Right cardiac atrium (tissue), 5 donors: ENCODE results near the gene CCDC197. TPM values are rescaled to one million over a fixed set of nuclear protein-coding genes. Genes with fewer than 3 reads are reported as not detected.

ENCODE experiments used
- ATAC-seq, 2 donors: fragments of 200-7000 bp; cut with Tn5 transposase; one replicate each; pipeline versions ENCODE4 v1.8.0 to v1.9.1; 2020; ENCODE audit warnings: moderate library complexity in 2 of 2, mild to moderate bottlenecking in 1 of 2
- DNase-seq, 3 donors: peaks; one replicate each; pipeline ENCODE4 v3.0.0-alpha.2; 2020
- H3K27ac ChIP-seq: one replicate; pipeline ENCODE4 v1.5.1; 2013; ENCODE audit warnings: mild to moderate bottlenecking, low read length, control low read depth, moderate library complexity
- H3K27me3 ChIP-seq: one replicate; pipeline ENCODE4 v1.6.1; 2013; ENCODE audit not compliant: control insufficient read depth, insufficient read depth
- H3K4me1 ChIP-seq: one replicate; pipeline ENCODE4 v1.6.1; 2013; ENCODE audit warnings: low read length; ENCODE audit not compliant: control insufficient read depth, insufficient read depth
- H3K4me3 ChIP-seq: one replicate; pipeline ENCODE4 v1.5.1; 2013; ENCODE audit warnings: low read length, control low read depth
- H3K9me3 ChIP-seq: one replicate; pipeline ENCODE4 v1.6.1; 2013; ENCODE audit warnings: low read length; ENCODE audit not compliant: control insufficient read depth
- WGBS: extraction: QIAGEN DNeasy Blood & Tissue Kit; methylation state at CpG from one replicate; pipeline ENCODE4 v1.1.7; 2013; 5-methylcytosine and 5-hydroxymethylcytosine counted together
- intact Hi-C, 4 donors: fragments of 100-400 bp; cut with DNase I; formaldehyde crosslinking; loops; one replicate each; pipeline versions ENCODE4 v1.11.0 to v1.14.0; 2022 to 2023
- polyA plus RNA-seq: library from polyadenylated mRNA; stranded (reverse); fragments of 200-250 nt; gene quantifications from one replicate; pipeline ENCODE4 v1.2.3, GENCODE V29; 2013
- total RNA-seq, 4 donors: library from RNA; stranded (reverse); fragmentation: NEBNext Ultra II Directional; extraction: Animal tissue kit (Norgen Biotek cat#: 25700); gene quantifications; one replicate each; pipeline ENCODE4 v1.2.1, GENCODE V29; 2021
- donor health status: healthy with polysubstance abuse.
- donor health status: DM: no; HTN: yes; CAD: no.
- donor health status: DM: no; HTN: no; CAD: no.
- donor health status: DM: no; HTN: yes; CAD: no; lungs with severe emphysema.
- donor health status: DM: yes; HTN: yes; CAD: no.

Gene CCDC197
- total and polyA plus RNA-seq, 5 donors: 0.44 to 0.45 TPM; not detected in 3

DNA sequence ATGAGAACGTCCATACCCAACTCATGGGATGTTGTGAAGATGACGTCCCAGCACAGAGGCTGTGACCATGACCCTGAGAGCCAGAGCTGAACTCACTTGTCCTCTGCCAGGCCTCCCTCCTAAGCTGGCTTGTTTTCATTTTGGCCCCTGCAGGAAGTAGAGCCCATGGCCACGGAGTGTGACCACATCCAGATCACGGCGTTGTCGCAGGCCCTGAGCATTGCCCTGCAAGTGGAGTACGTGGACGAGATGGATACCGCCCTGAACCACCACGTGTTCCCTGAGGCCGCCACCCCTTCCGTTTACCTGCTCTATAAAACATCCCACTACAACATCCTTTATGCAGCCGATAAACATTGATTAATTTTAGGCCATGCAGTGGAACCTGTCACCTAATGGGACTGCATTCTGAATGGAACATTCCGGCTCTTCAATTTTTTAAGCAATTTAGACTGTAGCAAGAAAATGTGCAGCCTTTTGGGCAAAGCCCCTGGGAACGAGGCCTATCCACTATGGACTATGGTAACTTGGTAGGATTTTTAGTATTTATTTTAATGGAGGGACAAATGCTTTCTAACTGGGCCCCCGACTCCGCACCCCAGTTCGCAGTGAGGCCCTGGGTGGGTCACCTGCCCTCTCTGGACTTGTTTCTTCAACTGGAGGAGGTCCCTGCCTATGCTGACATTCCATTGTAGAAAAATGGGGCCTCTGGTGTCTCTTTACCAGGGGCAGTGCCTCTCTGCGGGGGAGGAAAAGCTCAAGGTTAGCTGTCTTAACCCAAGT is 48.7 kb downstream of the CCDC197 start:
- H3K9me3 ChIP-seq: no peaks in the 10 kb centered on the region
- no peak for DNase-seq
- H3K27ac ChIP-seq: no peak overlapping the region
- 90% methylated on average over 19 of the region's 19 CpGs for WGBS
- ATAC-seq: no peak
- H3K4me3 ChIP-seq: no peak overlapping the region
- H3K27me3 ChIP-seq: no peaks in the 10 kb centered on the region
- intact Hi-C loops: no loop called here
- H3K4me1 ChIP-seq: peaks cover 9% of the 10 kb centered on the region

DNA sequence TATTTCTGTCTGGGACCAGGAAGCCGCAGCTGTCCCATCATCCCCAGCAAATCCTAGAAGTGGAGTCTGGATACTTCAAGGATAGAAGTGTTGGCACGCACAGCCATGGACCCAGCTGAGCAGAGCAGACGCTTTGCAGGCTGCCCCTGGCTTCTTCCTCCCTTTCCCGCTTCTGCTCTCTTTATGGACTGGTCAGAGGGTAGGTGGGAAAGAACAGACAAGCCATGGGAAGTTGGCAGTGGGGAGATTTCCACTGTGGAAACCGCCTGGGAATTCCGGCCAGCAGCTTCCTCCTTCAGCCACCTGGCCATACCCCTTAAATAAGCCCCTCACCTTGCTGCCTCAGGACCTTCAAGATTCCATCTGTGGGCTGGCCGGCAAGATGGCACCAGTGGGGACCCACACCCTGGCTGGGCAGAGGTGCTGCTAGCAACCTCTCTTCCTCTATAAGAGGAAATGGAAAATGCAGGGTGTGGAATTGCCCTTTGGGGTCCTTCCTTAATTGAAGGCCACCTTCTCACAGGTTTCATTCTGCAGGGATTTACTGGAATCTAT is 49.7 kb downstream of the CCDC197 start:
- intact Hi-C loops: no loop called here
- no peaks in the 10 kb centered on the region for H3K27me3 ChIP-seq
- H3K4me1 ChIP-seq: peaks cover 5% of the 10 kb centered on the region
- DNase-seq (no peak), ATAC-seq (no peak)
- no peaks in the 10 kb centered on the region for H3K9me3 ChIP-seq
- H3K4me3 ChIP-seq: no peak overlapping the region
- WGBS: 85% methylated on average over 7 of the region's 7 CpGs
- H3K27ac ChIP-seq: no peak overlapping the region

DNA sequence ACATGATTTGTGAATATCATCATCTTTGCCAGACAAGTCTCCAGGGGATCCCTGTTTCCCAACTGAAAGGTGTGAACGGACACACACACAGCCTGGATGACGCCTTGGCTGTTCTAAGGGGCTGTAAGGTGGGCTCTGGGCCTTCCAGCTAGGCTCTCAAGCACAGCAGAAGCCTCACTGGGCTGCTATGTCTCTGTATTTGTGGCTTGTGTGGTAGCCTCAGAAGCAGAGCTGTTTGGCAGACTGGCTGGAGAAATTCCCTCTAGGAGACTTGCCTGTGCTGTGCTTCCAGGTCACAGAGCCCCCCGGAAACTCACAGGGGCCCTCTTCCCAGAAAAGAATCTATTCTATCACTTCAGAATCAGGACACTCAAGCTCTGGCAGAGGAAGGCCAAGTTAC is 50.5 kb downstream of the CCDC197 start:
- Histone ChIP-seq H3K4me3 (no peak overlapping the region), H3K27ac (no peak overlapping the region), H3K27me3 (no peaks in the 10 kb centered on the region), H3K9me3 (no peaks in the 10 kb centered on the region), H3K4me1 (peaks cover 3% of the 10 kb centered on the region)
- DNase-seq: no peak
- 76% methylated on average over 3 of the region's 3 CpGs for WGBS
- ATAC-seq: no peak
- intact Hi-C loops: no loop called here

DNA sequence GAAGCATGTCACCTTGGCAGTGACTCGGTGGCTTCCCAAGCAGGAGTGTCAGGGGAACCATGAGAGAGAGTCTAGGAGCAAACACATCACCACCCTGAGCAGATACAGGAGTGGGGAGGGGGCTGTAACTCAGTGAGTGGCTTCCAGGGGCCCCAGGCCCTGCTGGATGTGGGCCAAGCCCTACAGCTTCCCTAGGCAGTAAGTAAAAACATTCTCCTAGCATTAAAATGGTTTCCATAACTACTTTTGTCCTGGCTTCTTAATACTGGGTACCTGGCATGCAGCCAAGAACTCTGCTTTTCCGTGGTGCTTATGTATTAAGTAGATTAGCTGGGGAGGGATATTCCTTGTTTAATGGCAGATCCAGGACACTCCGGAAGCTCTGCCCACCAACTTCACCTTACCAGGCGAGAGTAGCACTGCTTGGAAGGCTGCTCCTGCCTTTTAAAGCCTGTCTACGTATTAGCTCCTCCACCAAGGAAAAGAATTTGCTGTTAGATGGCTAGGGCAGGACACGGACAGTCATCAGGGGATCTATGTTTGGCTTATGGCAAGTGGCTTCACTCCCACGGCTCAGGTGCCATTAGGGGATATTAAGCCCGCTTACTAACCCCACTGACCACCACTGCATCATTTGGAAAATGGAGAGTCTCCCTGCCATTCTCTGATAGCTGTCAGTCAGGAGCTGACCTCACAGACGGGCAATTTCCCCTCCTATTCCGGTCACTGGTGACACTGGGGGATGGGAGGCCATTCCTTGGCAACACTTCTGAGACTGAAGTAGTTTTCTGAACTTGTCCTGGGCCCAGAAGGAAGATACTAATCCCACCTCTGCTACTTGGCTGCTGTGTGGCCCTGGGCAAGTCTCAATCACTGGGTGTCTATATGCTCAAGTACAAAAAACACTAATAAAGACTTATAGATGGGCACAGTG is 51.9 kb downstream of the CCDC197 start:
- Histone ChIP-seq H3K27ac (peak overlapping the region; percentile 16), H3K4me3 (no peak overlapping the region), H3K27me3 (no peaks in the 10 kb centered on the region), H3K4me1 (no peaks in the 10 kb centered on the region), H3K9me3 (no peaks in the 10 kb centered on the region)
- 66% methylated on average over 10 of the region's 10 CpGs for WGBS
- DNase-seq (peak in 1 of 3 donors; percentile 26), ATAC-seq (no peak)
- intact Hi-C loops: no loop called here

DNA sequence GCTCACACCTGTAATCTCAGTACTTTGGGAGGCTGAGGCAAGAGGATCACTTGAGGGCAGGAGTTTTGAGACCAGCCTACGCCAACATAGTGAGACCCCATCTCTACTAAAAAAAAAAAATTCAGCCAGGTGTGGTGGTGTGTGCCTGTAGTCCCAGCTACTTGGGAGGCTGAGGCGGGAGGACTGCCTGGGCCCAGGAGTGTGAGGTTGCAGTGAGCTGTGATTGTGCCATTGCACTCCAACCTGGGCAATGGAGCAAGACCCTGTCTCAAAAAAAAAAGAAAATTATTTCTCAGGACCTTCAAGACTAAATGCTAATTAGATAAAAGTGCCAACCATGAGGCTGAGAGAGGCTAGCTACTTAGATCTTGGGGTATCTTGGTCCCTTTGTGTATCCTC is 52.5 kb downstream of the CCDC197 start:
- Histone ChIP-seq H3K4me1 (no peaks in the 10 kb centered on the region), H3K27me3 (no peaks in the 10 kb centered on the region), H3K4me3 (no peak overlapping the region), H3K9me3 (no peaks in the 10 kb centered on the region), H3K27ac (no peak overlapping the region)
- intact Hi-C loops: no loop called here
- ATAC-seq (no peak), DNase-seq (no peak)
- 90% methylated on average over 2 of the region's 2 CpGs for WGBS

DNA sequence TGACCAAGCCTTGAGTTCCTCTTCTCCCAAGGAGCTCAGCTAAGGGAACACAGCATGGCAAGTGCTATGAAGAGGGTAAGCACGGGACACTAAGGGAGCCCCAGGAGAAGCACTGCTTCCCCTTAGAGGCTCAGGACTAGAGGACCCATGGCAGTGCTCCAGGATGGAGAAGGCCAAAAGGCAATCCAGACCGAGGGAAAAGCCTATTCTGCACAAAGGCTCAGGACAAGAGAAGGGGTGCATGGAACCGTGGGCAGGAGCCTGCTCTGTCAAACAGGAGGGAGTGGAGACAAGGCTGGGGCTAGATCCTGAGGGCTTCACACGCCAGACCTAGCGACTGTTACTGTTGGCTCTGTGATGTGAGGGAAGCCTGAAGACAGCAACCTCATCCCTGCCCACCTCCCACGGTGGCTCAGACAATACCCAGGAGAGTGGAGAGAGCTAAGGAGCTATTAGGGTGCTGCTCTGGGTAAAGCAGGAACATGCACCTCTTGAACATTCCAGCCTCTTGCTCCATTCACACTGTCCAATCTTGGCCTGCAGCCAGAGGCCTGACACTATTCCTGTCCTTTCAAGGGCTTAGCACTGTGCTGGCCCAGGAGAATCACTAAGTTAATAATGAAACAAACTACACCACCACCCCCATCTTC is 53.3 kb downstream of the CCDC197 start:
- no peaks in the 10 kb centered on the region for H3K9me3 ChIP-seq
- H3K27ac ChIP-seq: peak overlapping the region; percentile 54
- H3K4me1 ChIP-seq: no peaks in the 10 kb centered on the region
- no peak overlapping the region for H3K4me3 ChIP-seq
- ATAC-seq (peak; percentile 77 to 86), DNase-seq (peak; percentile 72 to 87 (median 82))
- no peaks in the 10 kb centered on the region for H3K27me3 ChIP-seq
- intact Hi-C loops: no loop called here
- 68% methylated on average over 6 of the region's 6 CpGs for WGBS

DNA sequence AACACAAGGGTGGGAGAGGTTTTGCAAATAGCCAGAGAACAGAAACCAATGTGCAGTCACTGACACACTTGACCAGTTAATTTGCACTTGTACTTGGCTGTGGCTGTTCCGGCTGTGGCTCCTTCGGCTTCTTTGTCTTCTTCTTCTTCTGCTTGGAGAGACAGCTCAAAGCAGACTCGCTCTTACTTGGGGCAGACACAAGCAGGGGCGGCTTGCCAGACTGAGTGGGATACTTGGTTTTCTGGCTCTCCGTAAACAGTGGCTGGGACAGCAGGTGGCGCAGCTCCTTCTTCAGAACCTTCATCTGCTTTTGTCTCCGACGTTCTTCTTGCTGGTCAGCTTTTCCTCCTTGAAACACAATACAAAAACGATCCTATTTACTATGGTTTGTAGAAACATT is 54.0 kb downstream of the CCDC197 start:
- peak in 1 of 3 donors; percentile 86 for DNase-seq
- Histone ChIP-seq H3K9me3 (no peaks in the 10 kb centered on the region), H3K27me3 (no peaks in the 10 kb centered on the region), H3K4me1 (no peaks in the 10 kb centered on the region), H3K27ac (peak overlapping the region; percentile 12), H3K4me3 (no peak overlapping the region)
- whole genome bisulfite sequencing: 43% methylated on average over 9 of the region's 9 CpGs
- ATAC-seq: peak; percentile 10 to 31
- intact Hi-C loops: no loop called here

DNA sequence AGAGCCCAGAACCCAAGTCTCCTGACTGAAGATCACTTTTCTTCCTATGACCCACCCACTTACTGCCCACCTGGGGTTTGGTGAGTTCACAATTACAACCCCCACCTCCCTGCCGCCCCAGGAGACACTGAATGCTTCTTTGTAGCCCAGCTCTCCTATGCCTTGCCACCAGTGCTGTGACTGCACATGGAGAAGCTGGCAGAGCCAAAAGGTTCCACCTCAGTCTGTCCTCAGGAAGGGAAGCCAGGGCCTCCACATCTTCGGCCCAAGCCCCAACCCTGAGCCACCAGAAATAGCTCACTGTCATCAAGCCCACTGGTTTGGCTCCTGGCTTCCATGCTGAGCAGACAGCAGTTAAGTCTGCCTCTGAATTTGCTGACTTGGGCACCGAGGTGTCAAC is 54.7 kb downstream of the CCDC197 start:
- Histone ChIP-seq H3K4me3 (no peak overlapping the region), H3K27ac (no peak overlapping the region), H3K4me1 (no peaks in the 10 kb centered on the region), H3K27me3 (no peaks in the 10 kb centered on the region), H3K9me3 (no peaks in the 10 kb centered on the region)
- intact Hi-C loops: no loop called here
- ATAC-seq (no peak), DNase-seq (no peak)
- 78% methylated on average over 3 of the region's 3 CpGs for WGBS

DNA sequence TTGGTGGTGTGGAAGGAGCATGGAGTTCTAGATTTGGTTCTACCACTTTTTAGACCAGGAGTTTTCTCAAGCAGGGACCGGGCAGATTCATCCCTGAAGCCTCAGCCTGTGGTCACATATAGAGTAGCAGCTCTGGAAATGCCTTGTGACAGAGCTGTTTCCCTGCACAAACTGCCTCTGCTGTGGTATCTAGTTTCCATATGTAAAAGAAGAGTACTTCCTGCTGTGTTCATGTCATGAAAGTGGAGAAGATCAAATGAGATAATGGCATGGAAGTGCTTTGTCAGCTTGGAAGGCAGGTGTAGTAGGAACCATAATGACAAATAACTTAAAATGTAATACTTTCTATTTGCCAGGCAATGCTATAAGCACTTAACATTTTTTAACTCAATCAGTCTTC is 55.1 kb downstream of the CCDC197 start:
- Histone ChIP-seq H3K9me3 (no peaks in the 10 kb centered on the region), H3K4me3 (no peak overlapping the region), H3K27ac (no peak overlapping the region), H3K27me3 (no peaks in the 10 kb centered on the region), H3K4me1 (no peaks in the 10 kb centered on the region)
- no peak for DNase-seq
- ATAC-seq: no peak
- intact Hi-C loops: no loop called here
- WGBS: 88% methylated on average over 1 of the region's 1 CpG

DNA sequence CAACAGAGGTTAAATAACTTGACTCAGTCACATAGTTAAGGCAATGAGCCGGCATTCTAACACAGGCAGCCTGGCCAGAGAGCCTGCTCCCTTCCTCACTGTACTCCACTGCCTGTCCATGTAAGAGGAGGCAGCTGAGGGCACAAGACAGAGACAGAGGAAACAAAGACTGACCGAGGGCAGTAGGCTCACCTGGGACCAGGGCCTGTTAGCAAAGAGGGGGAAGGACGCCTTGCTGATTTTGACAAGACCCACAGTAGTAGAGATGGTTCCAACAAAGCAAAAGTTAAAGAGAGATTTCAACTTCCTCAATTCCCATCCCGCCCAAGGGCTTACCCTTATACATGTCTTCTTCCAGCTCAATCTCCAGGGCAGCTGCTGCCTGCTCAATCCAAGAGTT is 55.6 kb downstream of the CCDC197 start:
- intact Hi-C loops: no loop called here
- DNase-seq: no peak

More for the DNA sequence above, 55.6 kb downstream of the CCDC197 start:
- WGBS: 88% methylated on average over 4 of the region's 4 CpGs
- Histone ChIP-seq H3K4me1 (no peaks in the 10 kb centered on the region), H3K27me3 (no peaks in the 10 kb centered on the region), H3K4me3 (no peak overlapping the region), H3K27ac (no peak overlapping the region), H3K9me3 (no peaks in the 10 kb centered on the region)
- no peak for ATAC-seq
